Measurements from ENCODE around the gene NGRN. TPM values are rescaled to one million over a fixed set of nuclear protein-coding genes. Genes with fewer than 3 reads are reported as not detected.
"Not testable (repeated sequence)": the region's sequence is repeated elsewhere in the genome, so short reads cannot be mapped to it uniquely, and the experiment has no call there.

Gene NGRN
- total RNA-seq, 2 experiments from 2014 or later = 40.0 to 65.0 TPM

DNA sequence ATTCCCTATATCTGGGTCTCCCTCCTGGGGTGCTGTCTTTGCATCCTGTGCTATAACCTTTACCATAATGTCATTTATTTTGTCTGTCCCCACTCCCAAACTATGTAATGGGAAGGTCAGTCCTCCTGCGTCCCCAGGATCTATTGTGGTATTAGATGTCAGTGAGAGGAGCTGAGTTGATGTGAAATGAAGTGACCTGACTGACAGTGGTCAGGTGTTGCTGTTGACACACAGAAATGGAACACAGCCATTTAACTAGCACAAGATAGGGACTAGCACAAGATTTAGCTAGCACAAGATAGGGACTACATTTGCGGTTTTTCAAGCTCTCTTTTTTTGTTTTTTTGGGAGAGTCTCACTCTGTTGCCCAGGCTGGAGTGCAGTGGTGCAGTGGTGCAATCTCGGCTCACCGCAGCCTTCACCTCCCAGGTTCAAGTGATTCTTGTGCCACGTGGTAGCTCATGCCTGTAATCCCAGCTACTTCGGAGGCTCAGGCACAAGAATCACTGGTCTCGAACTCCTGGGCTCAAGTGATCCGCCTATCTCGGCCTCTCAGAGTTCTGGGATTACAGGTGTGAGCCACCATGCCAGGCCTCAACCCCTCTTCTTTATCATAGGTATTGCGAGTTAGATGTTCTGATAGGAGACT is 5.2 kb downstream of the NGRN start:
- Histone ChIP-seq H2AFZ (ENCODE audit: low read length) (no peak overlapping the region), H3K36me3 (ENCODE audit: insufficient read depth, low read length) (peaks cover 83% of the 10 kb centered on the region), H3K4me2 (ENCODE audit: low read length) (no peak overlapping the region; the same call in 1 of the 2 replicates), H3K27ac (ENCODE audit: low read depth, low read length, poor library complexity, severe bottlenecking) (no peak overlapping the region), H3K4me3 (ENCODE audit: low read depth, low read length, poor library complexity, severe bottlenecking) (no peak overlapping the region), H3K9me3 (ENCODE audit: low read length) (no peaks in the 10 kb centered on the region), H4K20me1 (ENCODE audit: insufficient read depth, low read length) (peaks cover 14% of the 10 kb centered on the region), H3K4me1 (ENCODE audit: insufficient read depth, low read length, poor library complexity, severe bottlenecking) (peaks cover 26% of the 10 kb centered on the region), H3K79me2 (ENCODE audit: insufficient read depth, low read depth, low read length) (peaks cover 71% of the 10 kb centered on the region), H3K9me2 (ENCODE audit: insufficient read depth, low read length) (no peaks in the 10 kb centered on the region)
- CTCF ChIA-PET (ENCODE audit: unreplicated experiment) = no interaction called here
- BruUV-seq (replicated peaks) = no TSS peak
- DNase-seq (ENCODE audit: low spot score) = no peak
- TF ChIP-seq EZH2phosphoT487 (IDR thresholded peaks at IDR 0.05; ENCODE audit: borderline replicate concordance, low read depth, low read length) = no peak
- TF ChIP-seq CTCF (conservative IDR thresholded peaks at IDR 0.05; ENCODE audit: low read length) = no peak
- POLR2A ChIA-PET = interaction anchor here (0.7 to 1.3 kb wide), 2 partner anchors 10 to 37 kb away, joined by 3 to 4 read pairs; partner anchors contain the start of genes CIB1 and GDPGP1
- intact Hi-C loops (cut with micrococcal nuclease; ENCODE audit: unreplicated experiment) = no loop called here

- Histone ChIP-seq H3K4me1 (ENCODE audit: insufficient read depth, low read length, poor library complexity, severe bottlenecking) (peaks cover 26% of the 10 kb centered on the region), H2AFZ (ENCODE audit: low read length) (no peak overlapping the region), H3K9me2 (ENCODE audit: insufficient read depth, low read length) (no peaks in the 10 kb centered on the region), H3K4me2 (ENCODE audit: low read length) (no peak overlapping the region), H3K36me3 (ENCODE audit: insufficient read depth, low read length) (peaks cover 90% of the 10 kb centered on the region), H3K79me2 (ENCODE audit: insufficient read depth, low read depth, low read length) (peaks cover 64% of the 10 kb centered on the region), H3K9me3 (ENCODE audit: low read length) (no peaks in the 10 kb centered on the region), H4K20me1 (ENCODE audit: insufficient read depth, low read length) (peaks cover 12% of the 10 kb centered on the region), H3K4me3 (ENCODE audit: low read depth, low read length, poor library complexity, severe bottlenecking) (no peak overlapping the region), H3K27ac (ENCODE audit: low read depth, low read length, poor library complexity, severe bottlenecking) (no peak overlapping the region)
- no peak for DNase-seq (ENCODE audit: low spot score)
- ChIA-PET CTCF (ENCODE audit: unreplicated experiment) (interaction anchor here (0.5 kb wide), 1 partner anchor 235 kb away, joined by 14 read pairs; no protein-coding TSS in a partner anchor), POLR2A (interaction anchor here (0.7 to 1.3 kb wide), 2 partner anchors 9 to 38 kb away, joined by 3 to 4 read pairs; partner anchors contain the start of genes CIB1 and GDPGP1)
- TF ChIP-seq EZH2phosphoT487 (IDR thresholded peaks at IDR 0.05; ENCODE audit: borderline replicate concordance, low read depth, low read length) = no peak
- no peak for TF ChIP-seq CTCF (conservative IDR thresholded peaks at IDR 0.05; ENCODE audit: low read length)
- intact Hi-C loops (cut with micrococcal nuclease; ENCODE audit: unreplicated experiment) = no loop called here
- no TSS peak for BruUV-seq (replicated peaks)
These were observed 6.1 kb downstream of the NGRN start for GRCh38 chr15:90271459-90272166.

- H3K4me2 ChIP-seq (ENCODE audit: low read length); CTCF ChIA-PET (ENCODE audit: unreplicated experiment); H3K27ac ChIP-seq (ENCODE audit: low read depth, low read length, poor library complexity, severe bottlenecking); H4K20me1 ChIP-seq (ENCODE audit: insufficient read depth, low read length); BruUV-seq (replicated peaks); H2AFZ ChIP-seq (ENCODE audit: low read length); POLR2A ChIA-PET; H3K9me2 ChIP-seq (ENCODE audit: insufficient read depth, low read length); H3K9me3 ChIP-seq (ENCODE audit: low read length); intact Hi-C loops (cut with micrococcal nuclease; ENCODE audit: unreplicated experiment); H3K4me3 ChIP-seq (ENCODE audit: low read depth, low read length, poor library complexity, severe bottlenecking); H3K4me1 ChIP-seq (ENCODE audit: insufficient read depth, low read length, poor library complexity, severe bottlenecking); DNase-seq (ENCODE audit: low spot score); H3K79me2 ChIP-seq (ENCODE audit: insufficient read depth, low read depth, low read length): not testable (repeated sequence)
- peaks cover 36% of the 10 kb centered on the region for H3K36me3 ChIP-seq (ENCODE audit: insufficient read depth, low read length)
These were observed 13.0 kb downstream of the NGRN start for GRCh38 chr15:90278467-90278866.

GRCh38 chr15:90280743-90281142 is 15.3 kb downstream of the NGRN start:
- DNase-seq (ENCODE audit: low spot score); H3K4me2 ChIP-seq (ENCODE audit: low read length); H3K9me3 ChIP-seq (ENCODE audit: low read length); BruUV-seq (replicated peaks); H3K4me3 ChIP-seq (ENCODE audit: low read depth, low read length, poor library complexity, severe bottlenecking); H3K9me2 ChIP-seq (ENCODE audit: insufficient read depth, low read length); H3K79me2 ChIP-seq (ENCODE audit: insufficient read depth, low read depth, low read length); intact Hi-C loops (cut with micrococcal nuclease; ENCODE audit: unreplicated experiment); H4K20me1 ChIP-seq (ENCODE audit: insufficient read depth, low read length); H2AFZ ChIP-seq (ENCODE audit: low read length); CTCF ChIA-PET (ENCODE audit: unreplicated experiment); H3K4me1 ChIP-seq (ENCODE audit: insufficient read depth, low read length, poor library complexity, severe bottlenecking); H3K27ac ChIP-seq (ENCODE audit: low read depth, low read length, poor library complexity, severe bottlenecking): not testable (repeated sequence)
- H3K36me3 ChIP-seq (ENCODE audit: insufficient read depth, low read length) = peaks cover 14% of the 10 kb centered on the region; the same call in 1 of the 2 replicates
- POLR2A ChIA-PET = interaction anchor here (0.7 kb wide), 1 partner anchor 10 kb away, joined by 4 read pairs; no protein-coding TSS in a partner anchor

- intact Hi-C loops (cut with micrococcal nuclease; ENCODE audit: unreplicated experiment); CTCF ChIA-PET (ENCODE audit: unreplicated experiment); H3K36me3 ChIP-seq (ENCODE audit: insufficient read depth, low read length); H3K4me3 ChIP-seq (ENCODE audit: low read depth, low read length, poor library complexity, severe bottlenecking); H4K20me1 ChIP-seq (ENCODE audit: insufficient read depth, low read length); H3K9me3 ChIP-seq (ENCODE audit: low read length); H3K4me2 ChIP-seq (ENCODE audit: low read length); H3K79me2 ChIP-seq (ENCODE audit: insufficient read depth, low read depth, low read length); H3K27ac ChIP-seq (ENCODE audit: low read depth, low read length, poor library complexity, severe bottlenecking); BruUV-seq (replicated peaks); H3K4me1 ChIP-seq (ENCODE audit: insufficient read depth, low read length, poor library complexity, severe bottlenecking); DNase-seq (ENCODE audit: low spot score); H2AFZ ChIP-seq (ENCODE audit: low read length); H3K9me2 ChIP-seq (ENCODE audit: insufficient read depth, low read length): not testable (repeated sequence)
- POLR2A ChIA-PET = interaction anchor here (0.6 to 0.7 kb wide), 2 partner anchors 47 to 156 kb away, joined by 3 to 4 read pairs; no protein-coding TSS in a partner anchor
These were observed 16.2 kb downstream of the NGRN start for GRCh38 chr15:90281637-90282036.

All from OCI-LY7 (cell line).